Measurements from ENCODE around the gene PARL.
"Not testable (repeated sequence)": the region's sequence is repeated elsewhere in the genome, so short reads cannot be mapped to it uniquely, and the experiment has no call there.

The PARL gene

DNA sequence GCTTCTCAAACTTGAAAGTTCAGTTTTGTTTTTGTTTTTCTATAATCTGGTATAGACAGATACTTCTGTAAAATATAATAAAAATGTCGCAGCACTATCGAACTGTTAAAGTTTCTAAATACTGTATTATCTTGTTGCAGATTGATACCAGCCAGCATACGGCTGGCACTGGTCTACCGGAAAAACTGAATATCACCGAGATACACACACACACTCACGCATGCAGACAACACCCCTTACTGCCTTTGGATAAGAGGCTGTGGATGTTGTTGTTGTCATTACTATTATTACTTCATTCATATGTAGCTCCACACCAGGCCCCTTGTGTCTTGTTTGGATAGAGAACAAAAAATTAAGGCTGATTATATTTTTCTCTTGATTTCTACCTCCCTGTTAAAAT is 91.7 kb downstream of the PARL start:
- TF ChIP-seq CTCF (IDR thresholded peaks at IDR 0.05; ENCODE audit: low read depth, low read length, missing control alignments) = no peak
- H3K4me3 ChIP-seq (replicated peaks; ENCODE audit: low read depth, low read length) = no peak overlapping the region
- DNase-seq (ENCODE audit: extremely low read depth, low read depth) = no peak

GRCh38 chr3:183790700-183791099 is 94.0 kb downstream of the PARL start:
- no peak overlapping the region for H3K4me3 ChIP-seq (replicated peaks; ENCODE audit: low read depth, low read length)

DNA sequence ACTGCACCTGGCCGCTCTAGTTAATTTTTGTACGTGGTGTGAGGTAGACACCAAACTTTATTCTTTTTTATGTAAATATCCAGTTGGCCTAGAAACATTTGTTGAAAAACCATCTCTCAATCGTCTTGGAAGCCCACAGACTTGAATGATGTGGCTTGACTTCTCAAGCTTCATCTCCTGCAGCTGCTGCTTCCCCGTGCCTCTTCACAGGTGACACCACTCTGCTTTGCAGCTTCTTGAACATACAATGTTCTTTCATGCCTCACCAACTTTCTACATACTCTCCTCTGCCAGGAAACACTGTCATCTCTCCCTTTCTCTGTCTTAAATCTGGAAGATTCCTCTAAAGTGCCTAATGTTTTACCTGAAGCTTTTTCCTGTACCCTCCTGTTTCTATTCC is 94.9 kb downstream of the PARL start:
- H3K4me3 ChIP-seq (replicated peaks; ENCODE audit: low read depth, low read length) = no peak overlapping the region
- no peak for TF ChIP-seq CTCF (IDR thresholded peaks at IDR 0.05; ENCODE audit: low read depth, low read length, missing control alignments)
- no peak for DNase-seq (ENCODE audit: extremely low read depth, low read depth)

More at GRCh38 chr3:183790700-183791099, 94.0 kb downstream of the PARL start:
- no peak for DNase-seq (ENCODE audit: extremely low read depth, low read depth)
- no peak for TF ChIP-seq CTCF (IDR thresholded peaks at IDR 0.05; ENCODE audit: low read depth, low read length, missing control alignments)

- not testable (repeated sequence) for DNase-seq (ENCODE audit: extremely low read depth, low read depth); H3K4me3 ChIP-seq (replicated peaks; ENCODE audit: low read depth, low read length)
Observed at GRCh38 chr3:183784503-183784902, 100.2 kb downstream of the PARL start.

GRCh38 chr3:183782576-183783276 is 102.0 kb downstream of the PARL start:
- TF ChIP-seq CTCF (IDR thresholded peaks at IDR 0.05; ENCODE audit: low read depth, low read length, missing control alignments) = no peak
- no peak overlapping the region for H3K4me3 ChIP-seq (replicated peaks; ENCODE audit: low read depth, low read length)
- DNase-seq (ENCODE audit: extremely low read depth, low read depth) = no peak

- no peak for DNase-seq (ENCODE audit: extremely low read depth, low read depth)
- TF ChIP-seq CTCF (IDR thresholded peaks at IDR 0.05; ENCODE audit: low read depth, low read length, missing control alignments) = no peak
- H3K4me3 ChIP-seq (replicated peaks; ENCODE audit: low read depth, low read length) = no peak overlapping the region
Observed at GRCh38 chr3:183781246-183781645, 103.4 kb downstream of the PARL start.

DNA sequence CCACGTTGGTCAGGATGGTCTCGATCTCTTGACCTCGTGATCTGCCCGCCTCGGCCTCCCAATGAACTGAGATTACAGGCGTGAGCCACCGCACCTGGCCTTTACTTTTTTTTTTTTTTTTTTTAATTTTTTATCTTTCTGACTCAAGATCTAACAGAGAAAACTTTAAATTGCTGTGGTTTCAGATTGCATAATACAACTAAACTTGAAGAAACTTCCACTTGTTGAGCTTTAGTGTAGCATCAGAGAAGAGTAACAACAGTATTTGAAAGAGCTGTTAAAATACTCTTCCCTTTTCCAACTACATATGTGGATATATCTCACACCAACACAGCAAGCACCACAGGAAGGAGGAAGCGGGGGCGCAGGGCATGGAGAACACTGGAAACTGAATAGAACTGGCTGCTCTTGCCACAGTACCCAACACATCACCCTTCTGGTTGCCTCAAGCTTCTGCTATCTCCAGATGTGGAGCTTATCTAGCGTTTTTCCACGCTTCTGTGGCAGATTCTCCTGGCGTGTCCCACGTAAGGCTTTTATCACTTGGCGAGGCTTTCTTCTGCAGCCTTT is 104.7 kb downstream of the PARL start:
- TF ChIP-seq CTCF (IDR thresholded peaks at IDR 0.05; ENCODE audit: low read depth, low read length, missing control alignments) = no peak
- DNase-seq (ENCODE audit: extremely low read depth, low read depth) = no peak
- H3K4me3 ChIP-seq (replicated peaks; ENCODE audit: low read depth, low read length) = no peak overlapping the region
